GM23248 (cell line): ENCODE data around the gene QKI. TPM values are rescaled to one million over a fixed set of nuclear protein-coding genes. Genes with fewer than 3 reads are reported as not detected.

Source experiments
- DNase-seq: peaks from one replicate; pipeline ENCODE4 v3.0.0-alpha.2; 2015
- H2AFZ ChIP-seq: fragments of 200-600 bp; sonication (generic); 2 replicates; pipeline ENCODE4 v1.6.1; 2016; ENCODE audit warnings: antibody characterized with exemption
- H3F3A ChIP-seq: fragments of 200-600 bp; sonication (generic); 2 replicates; pipeline ENCODE4 v1.6.1; 2016; ENCODE audit warnings: mild to moderate bottlenecking, antibody characterized with exemption, mixed run types; ENCODE audit not compliant: insufficient read depth
- H3K27ac ChIP-seq: fragments of 200-600 bp; sonication (generic); 2 replicates; pipeline ENCODE4 v1.5.1; 2016; ENCODE audit warnings: mild to moderate bottlenecking
- H3K27me3 ChIP-seq: fragments of 200-600 bp; sonication (generic); replicated peaks from 2 replicates; pipeline ENCODE4 v1.6.1; 2016; ENCODE audit warnings: mild to moderate bottlenecking; ENCODE audit not compliant: insufficient read depth
- H3K36me3 ChIP-seq: fragments of 200-600 bp; sonication (generic); 2 replicates; pipeline ENCODE4 v1.6.1; 2016; ENCODE audit warnings: low read depth, mild to moderate bottlenecking
- H3K4me1 ChIP-seq: fragments of 200-600 bp; sonication (generic); 2 replicates; pipeline ENCODE4 v1.6.1; 2016; ENCODE audit warnings: mild to moderate bottlenecking; ENCODE audit not compliant: insufficient read depth
- H3K4me2 ChIP-seq: fragments of 200-600 bp; sonication (generic); one replicate; pipeline ENCODE4 v1.6.1; 2016; ENCODE audit warnings: mild to moderate bottlenecking; ENCODE audit not compliant: unreplicated experiment
- H3K4me3 ChIP-seq: fragments of 200-600 bp; sonication (generic); 2 replicates; pipeline ENCODE4 v1.5.1; 2016; ENCODE audit warnings: mild to moderate bottlenecking
- H3K79me2 ChIP-seq: fragments of 200-600 bp; sonication (generic); 2 replicates; pipeline ENCODE4 v1.6.1; 2016; ENCODE audit warnings: mild to moderate bottlenecking; ENCODE audit not compliant: insufficient read depth
- H3K9ac ChIP-seq: fragments of 200-600 bp; sonication (generic); 2 replicates; pipeline ENCODE4 v1.6.1; 2016; ENCODE audit warnings: mild to moderate bottlenecking
- H3K9me2 ChIP-seq: fragments of 200-600 bp; sonication (generic); 2 replicates; pipeline ENCODE4 v1.6.1; 2016; ENCODE audit warnings: mixed run types, mild to moderate bottlenecking, moderate library complexity; ENCODE audit not compliant: insufficient read depth
- H3K9me3 ChIP-seq: fragments of 200-600 bp; sonication (generic); one replicate; pipeline ENCODE4 v1.6.1; 2017; ENCODE audit warnings: low read depth
- H4K20me1 ChIP-seq: fragments of 200-600 bp; sonication (generic); 2 replicates; pipeline ENCODE4 v1.6.0; 2016; ENCODE audit not compliant: insufficient read depth
- EZH2 ChIP-seq: fragments of 200-600 bp; sonication (generic); IDR thresholded peaks from 2 replicates; pipeline ENCODE4 v1.6.1; 2018; ENCODE audit warnings: antibody characterized with exemption, mild to moderate bottlenecking; ENCODE audit not compliant: insufficient read depth, poor library complexity, severe bottlenecking
- EZH2phosphoT487 ChIP-seq: fragments of 200-600 bp; sonication (generic); IDR thresholded peaks from 2 replicates; pipeline ENCODE4 v1.6.1; 2018; ENCODE audit warnings: antibody characterized with exemption, moderate library complexity, mild to moderate bottlenecking, low read depth; ENCODE audit not compliant: insufficient read depth
- WGBS, 2 experiments: methylation state at CpG; one replicate each; pipeline ENCODE4 v1.1.6; 2015 to 2017; ENCODE audit warnings: low lambda C conversion rate in 2 of 2, low coverage in 1 of 2; ENCODE audit errors: missing lambda C conversion rate in 2 of 2; 5-methylcytosine and 5-hydroxymethylcytosine counted together
- in situ Hi-C: fragments of 300-500 bp; cut with MboI; formaldehyde crosslinking; loops from 2 replicates; pipeline ENCODE4 v1.15.0; 2020
- polyA plus RNA-seq: library from polyadenylated mRNA; unstranded; fragments of >200 nt; fragmentation: Nextera tagmentation; extraction: Ambion mirVana; gene quantifications from 2 replicates; pipeline ENCODE4 v1.2.1, GENCODE V29; 2016
- total RNA-seq: library from RNA; depleted of rRNA; stranded (reverse); fragments of >200 nt; shearing (Covaris generic); gene quantifications from 2 replicates; pipeline ENCODE4 v1.2.3, GENCODE V29; 2014

The QKI gene
- total and polyA plus RNA-seq, 2 experiments from 2014 or later = 13.6 to 145 TPM

GRCh38 chr6:163516908-163517307 lies 102.4 kb downstream of the QKI start:
- Histone ChIP-seq H3K9ac (no peak overlapping the region), H3K27ac (no peak overlapping the region), H3F3A (peaks cover 8% of the 10 kb centered on the region), H3K27me3 (no peaks in the 10 kb centered on the region), H4K20me1 (peaks cover 10% of the 10 kb centered on the region), H3K79me2 (peaks cover 100% of the 10 kb centered on the region), H3K36me3 (no peaks in the 10 kb centered on the region), H3K9me2 (no peaks in the 10 kb centered on the region), H3K4me2 (no peak overlapping the region), H3K4me1 (0 out of 2 replicates have a peak, but pooled peaks cover 8% of the 10 kb centered on the region), H3K4me3 (no peak overlapping the region), H3K9me3 (no peaks in the 10 kb centered on the region), H2AFZ (no peak overlapping the region)
- DNase-seq = no peak
- TF ChIP-seq EZH2 = no peak
- TF ChIP-seq EZH2phosphoT487 = no peak
- in situ Hi-C loops = no loop called here

- H3K36me3 ChIP-seq = no peaks in the 10 kb centered on the region
- H3K9me2 ChIP-seq = no peaks in the 10 kb centered on the region
- no peak overlapping the region for H3K9ac ChIP-seq
- no peak overlapping the region for H3K4me3 ChIP-seq
- TF ChIP-seq EZH2 (no peak), EZH2phosphoT487 (no peak)
- peaks cover 13% of the 10 kb centered on the region; the same call in 1 of the 2 replicates for H3F3A ChIP-seq
- H3K27me3 ChIP-seq = no peaks in the 10 kb centered on the region
- no peak overlapping the region for H2AFZ ChIP-seq
- in situ Hi-C loops = no loop called here
- peaks cover 100% of the 10 kb centered on the region for H3K79me2 ChIP-seq
- no peak for DNase-seq
- peaks cover 6% of the 10 kb centered on the region; the same call in 1 of the 2 replicates for H4K20me1 ChIP-seq
- no peaks in the 10 kb centered on the region for H3K9me3 ChIP-seq
- H3K27ac ChIP-seq = no peak overlapping the region
- H3K4me1 ChIP-seq = peaks cover 12% of the 10 kb centered on the region
- no peak overlapping the region for H3K4me2 ChIP-seq
- 97% methylated on average over 4 of the region's 4 CpGs for WGBS, 2 experiments
Observed at GRCh38 chr6:163520956-163521355, 106.4 kb downstream of the QKI start.

- H3K9me2 ChIP-seq = no peaks in the 10 kb centered on the region
- TF ChIP-seq EZH2phosphoT487 (no peak), EZH2 (no peak)
- in situ Hi-C loops = no loop called here
- H3K4me3 ChIP-seq = no peak overlapping the region
- no peaks in the 10 kb centered on the region for H3K27me3 ChIP-seq
- no peak overlapping the region for H3K4me2 ChIP-seq
- H3K4me1 ChIP-seq = peaks cover 22% of the 10 kb centered on the region
- H3K9ac ChIP-seq = no peak overlapping the region
- no peak overlapping the region for H3K27ac ChIP-seq
- H4K20me1 ChIP-seq = peaks cover 10% of the 10 kb centered on the region; the same call in 1 of the 2 replicates
- WGBS, 2 experiments = 100% methylated on average over 1 of the region's 1 CpG
- no peaks in the 10 kb centered on the region for H3K9me3 ChIP-seq
- DNase-seq = no peak
- H3K79me2 ChIP-seq = peaks cover 100% of the 10 kb centered on the region
- H2AFZ ChIP-seq = no peak overlapping the region
- H3K36me3 ChIP-seq = no peaks in the 10 kb centered on the region
- peaks cover 24% of the 10 kb centered on the region; the same call in 1 of the 2 replicates for H3F3A ChIP-seq
Observed at GRCh38 chr6:163522033-163522432, 107.5 kb downstream of the QKI start.

- Histone ChIP-seq H3K4me3 (0 out of 2 replicates have a peak overlapping the region, but pooled peaks have one; percentile 26), H3K79me2 (peaks cover 95% of the 10 kb centered on the region), H3K4me2 (peak overlapping the region; percentile 46), H3K27me3 (no peaks in the 10 kb centered on the region), H3K4me1 (peaks cover 51% of the 10 kb centered on the region), H3K9me2 (no peaks in the 10 kb centered on the region), H4K20me1 (peaks cover 7% of the 10 kb centered on the region; the same call in 1 of the 2 replicates), H3K36me3 (no peaks in the 10 kb centered on the region), H2AFZ (no peak overlapping the region), H3K27ac (peak overlapping the region; percentile 29), H3K9ac (no peak overlapping the region), H3F3A (peaks cover 50% of the 10 kb centered on the region), H3K9me3 (no peaks in the 10 kb centered on the region)
- TF ChIP-seq EZH2 (no peak), EZH2phosphoT487 (no peak)
- in situ Hi-C loops = no loop called here
- peak; percentile 45 for DNase-seq
Observed at GRCh38 chr6:163525926-163526325, 111.4 kb downstream of the QKI start.

- H3K4me2 ChIP-seq = peak overlapping the region; percentile 46
- no peaks in the 10 kb centered on the region for H3K27me3 ChIP-seq
- peaks cover 55% of the 10 kb centered on the region for H3K4me1 ChIP-seq
- H2AFZ ChIP-seq = no peak overlapping the region
- no peaks in the 10 kb centered on the region for H3K9me2 ChIP-seq
- H3K9ac ChIP-seq = no peak overlapping the region; the same call in 1 of the 2 replicates
- H3K79me2 ChIP-seq = peaks cover 95% of the 10 kb centered on the region
- no peak for TF ChIP-seq EZH2
- TF ChIP-seq EZH2phosphoT487 = no peak
- H3K27ac ChIP-seq = peak overlapping the region; percentile 29
- H4K20me1 ChIP-seq = peaks cover 7% of the 10 kb centered on the region; the same call in 1 of the 2 replicates
- in situ Hi-C loops = no loop called here
- 4 to 11% methylated on average over 1 of the region's 1 CpG for WGBS, 2 experiments
- peaks cover 54% of the 10 kb centered on the region for H3F3A ChIP-seq
- H3K36me3 ChIP-seq = no peaks in the 10 kb centered on the region
- H3K9me3 ChIP-seq = no peaks in the 10 kb centered on the region
- 0 out of 2 replicates have a peak overlapping the region, but pooled peaks have one; percentile 26 for H3K4me3 ChIP-seq
- DNase-seq = peak; percentile 29
Observed at GRCh38 chr6:163526346-163526745, 111.8 kb downstream of the QKI start.
